Measurements from ENCODE around the gene IL1RAPL1.

DNA sequence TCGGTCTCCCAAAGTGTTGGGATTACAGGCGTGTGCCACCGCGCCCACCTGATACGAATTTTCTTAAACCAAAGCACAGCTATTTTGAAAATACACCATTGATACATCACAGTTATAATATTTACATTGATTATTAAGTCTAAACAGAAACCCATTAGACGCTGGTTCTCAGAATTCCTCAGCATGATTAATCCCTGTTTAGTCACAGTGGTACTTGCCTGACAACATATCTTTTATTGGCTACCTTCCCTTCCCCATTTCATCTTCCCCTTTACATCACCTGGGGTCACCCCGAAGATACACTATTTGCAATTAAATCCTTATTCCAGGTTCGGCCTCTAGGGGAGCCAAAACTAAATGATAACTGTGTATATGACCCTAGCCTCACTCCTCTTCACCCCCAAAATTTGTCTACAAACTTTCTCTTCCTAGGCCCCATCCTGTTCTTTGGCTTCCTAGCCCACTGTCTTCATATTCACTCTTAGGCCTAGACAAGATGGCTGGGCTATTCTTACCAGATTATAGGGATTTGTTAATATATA lies 36.8 kb upstream of the IL1RAPL1 start:
- no peak for TF ChIP-seq CTCF (IDR thresholded peaks at IDR 0.05 in 2 of 3, conservative IDR thresholded peaks at IDR 0.05 in 1 of 3; ENCODE audit: insufficient read depth in 2 of 3, low read depth in 1 of 3, low read length in 3 of 3)
- TF ChIP-seq ARNT (IDR thresholded peaks at IDR 0.05) = no peak
- TF ChIP-seq EZH2 (IDR thresholded peaks at IDR 0.05; ENCODE audit: borderline replicate concordance, low read depth, low read length) = no peak

Data from K562 (cell line).